Heart right ventricle (tissue), 16 donors: ENCODE data around the gene SCN7A. TPM values are rescaled to one million over a fixed set of nuclear protein-coding genes. Genes with fewer than 3 reads are reported as not detected.

ENCODE experiments used
- ATAC-seq, 8 donors: fragments of 200-7000 bp; cut with Tn5 transposase; one replicate each; pipeline ENCODE4 v1.9.1; 2020; ENCODE audit warnings: mild to moderate bottlenecking in 8 of 8, moderate library complexity in 8 of 8, moderate number of reproducible peaks in 1 of 8
- DNase-seq, 2 donors: peaks; one replicate each; pipeline ENCODE4 v3.0.0-alpha.2; 2020
- H3K27ac ChIP-seq, 10 donors: fragments of 200-600 bp; sonication (generic) in 2 of 10; one replicate each; pipeline versions ENCODE4 v1.5.0 to v1.8.0; 2020 to 2022; ENCODE audit warnings: mild to moderate bottlenecking in 3 of 10
- H3K27me3 ChIP-seq, 7 donors: fragments of 200-600 bp; one replicate each; pipeline ENCODE4 v1.8.0; 2021 to 2022; ENCODE audit warnings: mild to moderate bottlenecking in 2 of 7
- H3K36me3 ChIP-seq, 9 donors: fragments of 200-600 bp; sonication (generic) in 1 of 9; one replicate each; pipeline versions ENCODE4 v1.5.0 to v1.8.0; 2020 to 2022; ENCODE audit warnings: mild to moderate bottlenecking in 2 of 9
- H3K4me1 ChIP-seq, 9 donors: fragments of 200-600 bp; sonication (generic) in 1 of 9; one replicate each; pipeline versions ENCODE4 v1.5.0 to v1.8.0; 2020 to 2022; ENCODE audit warnings: mild to moderate bottlenecking in 4 of 9
- H3K4me3 ChIP-seq, 10 donors: fragments of 200-600 bp; sonication (generic) in 2 of 10; one replicate each; pipeline versions ENCODE4 v1.5.0 to v1.8.0; 2020 to 2022; ENCODE audit warnings: mild to moderate bottlenecking in 7 of 10, moderate library complexity in 2 of 10
- H3K9me3 ChIP-seq, 11 donors: fragments of 200-600 bp in 10 of 11; sonication (generic) in 2 of 11; one replicate each; pipeline versions ENCODE4 v1.5.0 to v1.8.0; 2013 to 2022; ENCODE audit warnings: mild to moderate bottlenecking in 2 of 11, control low read depth in 1 of 11, moderate library complexity in 1 of 11
- CTCF ChIP-seq, 9 donors: fragments of 200-600 bp; sonication (generic) in 2 of 9; IDR thresholded peaks; one replicate each; pipeline versions ENCODE4 v1.5.0 to v1.8.0; 2021 to 2022; ENCODE audit warnings: antibody characterized with exemption in 9 of 9, mild to moderate bottlenecking in 5 of 9, moderate library complexity in 1 of 9
- WGBS, 2 donors: extraction: QIAGEN DNeasy Blood & Tissue Kit; methylation state at CpG; one replicate each; pipeline ENCODE4 v1.1.7; 2013; ENCODE audit warnings: inconsistent platforms in 1 of 2; 5-methylcytosine and 5-hydroxymethylcytosine counted together
- intact Hi-C, 10 donors: fragments of 100-400 bp; cut with DNase I; formaldehyde crosslinking; loops; one replicate each; pipeline versions ENCODE4 v1.11.1 to v1.14.2; 2022
- polyA plus RNA-seq, 2 donors: library from polyadenylated mRNA; stranded (reverse); fragments of 200-250 nt; gene quantifications; one replicate each; pipeline ENCODE4 v1.2.3, GENCODE V29; 2013
- total RNA-seq, 10 donors: library from RNA; stranded (reverse); fragmentation: NEBNext Ultra II Directional in 3 of 10; extraction: Animal tissue kit (Norgen Biotek cat#: 25700) in 3 of 10; gene quantifications; one replicate each; pipeline versions ENCODE4 v1.2.1 to v1.2.4, GENCODE V29; 2021 to 2023
- donor health status: Arrhythmogenic right ventricular cardiomyopathy.
- donor health status: ischemic (EF 13 %, LVEDD 7.1; RV severe dilation, severe dysfunction).
- donor health status: healthy with polysubstance abuse.
- donor health status: DM: no; HTN: yes; CAD: no.
- donor health status: DM: no; HTN: no; CAD: no.
- donor health status: ischemic (EF 25% LVEDD 6.9; RV normal size, moderate dysfunction).
- donor health status: ischemic (EF 25% LVEDD 5.7; RV mildly dilated, moderate dysfunction).
- donor health status: healthy.
- donor health status: DM: yes; HTN: yes; CAD: no.
- donor health status: Ischemic cardiomyopathy.
- donor health status: ischemic (EF 35%, LVEDD 5.7; RV mildly dilated, moderate dysfunction).
- donor health status: nonischemic (EF 11% LVEDD 7.7; RV severe dilation, severe dysfunction).
- donor health status: DM: yes; HTN: yes; CAD: no.
- donor health status: PGD.
- donor health status: ischemic (EF 29% LVEDD 5.4; RV normal size, mild dysfunction).
- donor health status: nonischemic (EF 23%, LVEDD 6.1; RV moderate dilation, normal function).

SCN7A gene
- total and polyA plus RNA-seq, 12 donors, result 2.4 to 31.2 (median 15.4) TPM

- Histone ChIP-seq H3K27me3 (no peaks in the 10 kb centered on the region), H3K4me3 (no peak overlapping the region), H3K36me3 (no peaks in the 10 kb centered on the region), H3K27ac (no peak overlapping the region), H3K9me3 (no peaks in the 10 kb centered on the region), H3K4me1 (peaks cover 0 to 10% (median 0%) of the 10 kb centered on the region in 9 donors)
- 5% methylated on average over 2 of the region's 2 CpGs for WGBS, 2 donors
- ATAC-seq, result peak in 3 of 8 donors; percentile 35 to 69 (median 46)
- TF ChIP-seq CTCF (IDR thresholded peaks at IDR 0.05), result peak; percentile 32 to 76 (median 61)
- intact Hi-C loops, result loop anchor here in 4 of 10 donors (5.0 to 10.0 kb wide), 5 partner anchors 92 to 155 kb away; no protein-coding TSS in a partner anchor
- peak in 1 of 2 donors; percentile 41 for DNase-seq
Observed at GRCh38 chr2:166516712-166517303, 22.8 kb upstream of the SCN7A start.

- 65 to 89% methylated on average over 1 of the region's 1 CpG for WGBS, 2 donors
- DNase-seq (no peak), ATAC-seq (no peak)
- no peak overlapping the region for H3K4me3 ChIP-seq
- intact Hi-C loops, result loop anchor here in 3 of 10 donors (10.0 kb wide), 3 partner anchors 89 to 149 kb away; no protein-coding TSS in a partner anchor
- no peaks in the 10 kb centered on the region for H3K27me3 ChIP-seq
- peaks cover 0 to 3% (median 0%) of the 10 kb centered on the region in 9 donors for H3K4me1 ChIP-seq
- no peak overlapping the region for H3K27ac ChIP-seq
- H3K36me3 ChIP-seq, result no peaks in the 10 kb centered on the region
- TF ChIP-seq CTCF (IDR thresholded peaks at IDR 0.05), result no peak
- H3K9me3 ChIP-seq, result no peaks in the 10 kb centered on the region
Observed at GRCh38 chr2:166513952-166514351, 19.9 kb upstream of the SCN7A start.

GRCh38 chr2:166499281-166499680 lies 5.2 kb upstream of the SCN7A start:
- Histone ChIP-seq H3K27ac (peak overlapping the region in 1 of 10 donors; percentile 20), H3K4me1 (peaks cover 0 to 17% (median 0%) of the 10 kb centered on the region in 9 donors), H3K27me3 (peaks cover 0 to 4% (median 0%) of the 10 kb centered on the region in 7 donors), H3K36me3 (no peaks in the 10 kb centered on the region), H3K4me3 (no peak overlapping the region), H3K9me3 (no peaks in the 10 kb centered on the region)
- DNase-seq (no peak), ATAC-seq (peak in 1 of 8 donors; percentile 33)
- TF ChIP-seq CTCF (IDR thresholded peaks at IDR 0.05), result no peak
- intact Hi-C loops, result no loop called here
- 83 to 97% methylated on average over 1 of the region's 1 CpG for WGBS, 2 donors

GRCh38 chr2:166491461-166491860 lies 2.6 kb downstream of the SCN7A start:
- WGBS, 2 donors, result 26 to 29% methylated on average over 1 of the region's 1 CpG
- intact Hi-C loops, result no loop called here
- peak overlapping the region in 8 of 10 donors; percentile 10 to 84 (median 37) for H3K27ac ChIP-seq
- peak overlapping the region in 7 of 10 donors; percentile 40 to 60 (median 57) for H3K4me3 ChIP-seq
- no peaks in the 10 kb centered on the region for H3K36me3 ChIP-seq
- DNase-seq (no peak), ATAC-seq (no peak)
- H3K27me3 ChIP-seq, result peaks cover 0 to 10% (median 0%) of the 10 kb centered on the region in 7 donors
- H3K4me1 ChIP-seq, result peaks cover 0 to 19% (median 4%) of the 10 kb centered on the region in 9 donors
- no peak for TF ChIP-seq CTCF (IDR thresholded peaks at IDR 0.05)
- H3K9me3 ChIP-seq, result no peaks in the 10 kb centered on the region
